G401.6 (cell line): ENCODE measurements around the gene FCRL2.

Experiments used
- FAIRE-seq: peaks from 2 replicates; lab custom pipeline; 2012; peaks lifted over from hg19 to GRCh38; lab: Jason Lieb, UNC

Gene FCRL2, protein sequence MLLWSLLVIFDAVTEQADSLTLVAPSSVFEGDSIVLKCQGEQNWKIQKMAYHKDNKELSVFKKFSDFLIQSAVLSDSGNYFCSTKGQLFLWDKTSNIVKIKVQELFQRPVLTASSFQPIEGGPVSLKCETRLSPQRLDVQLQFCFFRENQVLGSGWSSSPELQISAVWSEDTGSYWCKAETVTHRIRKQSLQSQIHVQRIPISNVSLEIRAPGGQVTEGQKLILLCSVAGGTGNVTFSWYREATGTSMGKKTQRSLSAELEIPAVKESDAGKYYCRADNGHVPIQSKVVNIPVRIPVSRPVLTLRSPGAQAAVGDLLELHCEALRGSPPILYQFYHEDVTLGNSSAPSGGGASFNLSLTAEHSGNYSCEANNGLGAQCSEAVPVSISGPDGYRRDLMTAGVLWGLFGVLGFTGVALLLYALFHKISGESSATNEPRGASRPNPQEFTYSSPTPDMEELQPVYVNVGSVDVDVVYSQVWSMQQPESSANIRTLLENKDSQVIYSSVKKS

DNA sequence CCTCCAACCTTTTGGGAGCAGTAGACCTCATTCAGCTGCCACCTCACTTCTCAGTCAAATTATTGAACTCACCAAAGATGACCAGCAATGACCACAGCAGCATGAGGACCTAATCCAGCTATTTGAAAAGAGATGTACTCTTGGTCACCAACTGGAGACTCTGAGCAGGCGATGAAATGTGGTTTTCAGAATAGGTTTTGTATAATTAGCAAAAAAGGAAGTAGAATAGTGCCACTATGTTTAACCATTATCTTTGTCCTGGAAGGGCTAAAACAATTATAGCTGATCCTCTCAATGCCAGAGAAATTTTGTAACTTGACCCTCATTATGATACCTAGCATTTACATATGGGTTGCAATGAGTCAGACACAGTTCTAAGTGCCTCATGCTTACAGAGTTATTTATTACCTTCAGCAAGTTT is at the start of gene FCRL2:
FCRL2 (minus strand) TSS at position 162 of the 421 bp plus-strand sequence; CDS start at position 103, 59 bp downstream.
- no peak for FAIRE-seq

DNA sequence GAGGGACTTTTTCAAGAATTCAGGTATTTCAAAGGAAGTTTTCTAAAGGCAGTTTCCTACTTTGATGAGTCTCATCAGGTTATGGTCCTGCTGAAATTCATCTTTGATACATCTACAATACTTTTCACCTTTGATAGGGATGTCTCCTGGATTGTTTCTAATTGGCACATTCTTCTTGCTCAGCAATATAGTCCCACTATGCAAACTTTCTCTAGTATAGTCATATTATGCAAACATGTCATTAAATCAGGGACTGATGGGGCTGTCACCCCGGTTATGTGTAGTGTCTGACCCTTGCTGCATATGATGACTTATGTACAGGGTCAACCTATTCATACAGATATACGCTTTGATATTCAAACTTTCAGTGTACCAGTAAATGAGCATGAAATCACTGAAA is 43.4 kb upstream of the FCRL2 start:
- no peak for FAIRE-seq

DNA sequence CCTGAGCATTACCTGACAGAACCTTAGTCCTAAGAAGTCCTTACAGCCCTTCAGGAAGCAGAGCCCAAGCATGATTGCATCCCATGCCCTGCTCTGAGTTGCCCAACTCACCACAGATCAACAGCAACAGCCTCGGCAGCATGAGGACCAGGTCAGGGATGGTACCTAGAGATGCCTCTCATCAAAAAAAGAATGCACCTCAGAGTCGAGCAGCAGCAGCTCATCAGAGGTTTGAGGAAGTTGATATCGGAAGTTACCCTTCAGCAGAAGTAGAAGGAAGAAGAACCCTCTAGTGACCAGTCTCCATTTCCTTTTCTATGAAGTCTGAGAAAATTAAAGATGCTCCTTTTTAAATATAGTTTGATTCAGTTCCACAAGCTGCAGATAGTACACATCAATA is 43.0 kb upstream of the FCRL2 start, which contains the start of gene FCRL1:
FCRL1 (minus strand) TSS at position 225 of the 400 bp plus-strand sequence; CDS start at position 142, 83 bp downstream.
- no peak for FAIRE-seq

DNA sequence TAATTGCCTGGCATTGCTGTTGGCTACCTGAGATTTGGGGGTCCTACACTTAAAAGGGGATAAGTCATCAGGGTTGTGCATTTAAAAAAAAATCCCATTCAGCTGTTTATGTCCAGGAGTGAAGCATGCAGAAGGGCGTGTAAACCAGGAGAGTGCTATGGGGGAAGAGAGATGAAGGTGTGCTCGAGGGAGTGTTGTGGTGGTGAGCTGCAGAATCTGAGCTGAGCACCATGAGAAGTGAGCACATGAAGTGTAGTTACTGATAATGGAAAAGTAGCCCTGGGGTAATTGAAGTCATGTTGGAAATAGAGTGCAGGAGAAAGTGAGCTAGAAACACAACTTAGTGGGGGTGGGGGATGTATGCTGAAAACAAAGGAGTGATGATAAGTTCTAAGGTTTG is 42.3 kb upstream of the FCRL2 start:
- no peak for FAIRE-seq

DNA sequence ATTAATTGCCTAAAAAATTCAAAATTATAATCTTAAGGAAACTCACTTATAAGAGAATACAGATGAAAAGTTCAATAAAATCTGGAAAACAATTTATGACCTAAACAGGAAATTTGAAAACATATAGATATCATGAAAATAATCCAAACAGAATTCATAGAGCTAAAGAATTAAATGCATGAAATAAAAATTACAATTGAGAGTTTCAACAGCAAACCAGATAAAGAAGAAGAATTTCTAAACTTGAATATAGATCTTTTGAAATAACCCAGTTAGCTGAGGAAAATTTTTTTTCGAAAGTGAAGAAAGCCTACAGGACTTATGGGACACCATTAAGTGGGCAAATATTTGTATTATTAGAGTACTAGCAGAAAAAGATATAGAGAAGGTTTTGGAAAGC is 36.3 kb upstream of the FCRL2 start:
- FAIRE-seq, result peak; percentile 40

DNA sequence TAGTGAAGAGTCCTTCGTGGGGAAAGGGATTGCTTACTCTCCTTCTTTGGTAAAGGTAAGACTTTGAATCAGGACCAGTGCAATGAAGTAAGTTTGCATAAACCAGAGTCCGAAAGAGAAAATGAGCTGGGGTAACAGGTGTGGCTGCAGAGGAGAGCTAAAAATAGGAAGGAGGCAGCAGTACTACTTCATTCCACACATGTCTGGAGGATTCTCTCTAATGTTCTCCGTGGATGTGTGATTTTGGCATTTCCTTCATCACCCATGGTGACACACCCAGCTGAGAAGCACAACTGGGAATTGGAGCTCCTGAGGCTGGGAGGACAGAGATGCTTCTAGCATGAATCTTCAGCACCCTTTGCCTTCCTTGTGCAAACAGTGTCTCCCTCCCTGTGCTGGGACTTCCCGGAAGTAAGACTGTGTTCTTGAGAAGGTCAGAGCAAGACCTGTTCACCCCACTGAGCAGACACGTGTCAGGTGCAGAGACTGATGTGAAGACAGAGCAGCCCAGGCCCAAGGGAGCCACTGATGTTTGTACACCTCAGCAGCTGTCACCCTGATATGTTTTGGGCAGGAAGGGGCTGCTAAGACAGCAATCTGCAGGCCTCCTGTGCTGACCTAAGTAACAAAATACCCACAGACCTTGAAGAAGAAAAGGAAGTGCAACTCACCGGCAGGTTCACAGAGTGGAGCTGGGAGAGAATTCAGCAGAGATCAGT is 29.7 kb upstream of the FCRL2 start:
- no peak for FAIRE-seq

DNA sequence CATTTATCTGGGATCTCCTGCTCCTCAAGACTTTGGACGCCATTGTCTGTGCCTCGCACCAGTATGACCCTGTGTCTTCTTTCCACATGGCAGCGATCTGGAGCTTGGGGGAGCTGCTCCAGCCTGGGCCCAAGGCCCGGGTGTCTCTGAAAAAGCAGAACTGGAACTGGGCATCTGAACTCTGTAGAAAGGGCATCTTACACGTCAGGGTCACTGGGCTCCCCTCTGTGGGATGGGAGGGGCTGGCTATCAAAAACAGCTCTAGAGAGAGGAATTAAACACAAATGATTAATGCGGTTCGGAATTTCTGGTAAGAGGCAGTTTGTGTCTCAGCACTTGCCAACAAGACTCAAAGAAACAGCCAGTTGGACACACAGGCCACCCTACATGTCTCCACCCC is 26.9 kb upstream of the FCRL2 start:
- FAIRE-seq, result no peak

DNA sequence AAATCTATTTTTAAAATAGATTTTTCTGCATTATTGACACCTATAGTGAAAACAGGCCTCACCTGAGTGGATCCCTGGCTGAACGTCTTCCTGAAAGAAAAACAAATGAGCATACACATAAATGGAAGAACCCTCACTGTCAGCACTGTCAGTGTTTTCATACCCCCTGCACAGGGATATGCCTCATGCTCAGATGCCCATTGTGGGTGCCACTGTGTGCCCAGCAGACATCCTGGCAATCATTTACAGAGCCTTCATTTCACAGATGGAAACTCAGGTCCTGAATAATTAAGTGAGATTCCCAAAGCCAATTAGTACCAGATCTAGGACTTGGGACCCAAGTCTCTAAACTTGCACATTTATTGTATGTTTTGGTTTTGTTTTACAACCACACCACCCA is 23.1 kb upstream of the FCRL2 start:
- no peak for FAIRE-seq

DNA sequence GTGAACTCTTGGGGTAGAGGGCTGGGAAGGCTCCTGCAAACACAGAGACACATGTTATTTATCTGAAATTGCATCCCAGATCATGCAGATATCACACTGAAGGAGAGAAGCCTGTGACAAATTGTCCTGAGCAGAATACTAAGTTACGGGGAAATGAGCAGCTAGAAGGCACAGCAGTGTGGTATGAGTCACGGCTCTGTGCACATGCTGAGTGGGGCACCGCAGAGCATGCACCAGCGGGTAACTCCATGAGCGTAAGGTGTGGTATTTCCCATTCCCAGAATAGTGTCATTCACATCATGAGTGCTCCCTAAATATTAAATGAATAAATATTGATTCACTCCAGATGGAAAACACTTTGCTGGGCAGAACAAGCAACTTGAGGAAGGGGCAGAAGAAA is 21.3 kb upstream of the FCRL2 start:
- FAIRE-seq, result no peak

DNA sequence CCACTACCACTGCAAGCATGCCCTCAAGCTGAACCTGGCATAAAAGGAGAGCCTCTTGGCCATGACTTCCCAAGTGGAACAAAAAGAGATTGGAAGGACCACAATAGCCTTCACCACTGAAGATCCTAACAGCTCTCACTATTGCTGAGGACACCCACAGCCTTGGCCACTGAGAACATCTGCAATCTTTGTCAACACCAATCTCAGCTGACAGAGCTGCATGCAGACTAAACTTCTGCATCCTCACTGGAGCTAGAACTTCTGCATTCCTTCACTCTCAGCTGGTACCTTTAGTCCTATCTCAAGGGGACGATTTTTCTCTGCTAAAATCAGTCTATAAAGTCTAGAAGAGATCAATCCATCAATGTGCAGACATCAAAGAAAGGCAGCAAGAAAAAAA is 8.3 kb upstream of the FCRL2 start:
- no peak for FAIRE-seq

DNA sequence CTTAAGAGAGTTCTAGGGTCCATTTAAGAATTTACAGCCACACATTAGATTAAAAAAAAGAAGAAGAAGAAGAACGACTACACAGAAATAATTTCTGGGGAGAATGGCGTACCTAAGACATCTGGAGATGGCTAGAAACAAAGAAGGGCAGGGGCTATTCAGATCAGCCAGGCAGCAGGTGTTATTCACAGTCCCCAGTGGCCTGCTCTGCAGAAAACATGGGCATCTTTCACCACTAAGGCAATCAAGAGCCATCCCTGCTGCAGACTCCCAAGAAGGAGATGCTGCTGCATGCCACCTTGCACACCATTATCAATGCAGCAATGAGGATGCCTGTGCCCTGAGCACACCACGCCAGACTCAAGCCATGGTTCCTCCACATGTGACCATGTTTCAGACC is 7.9 kb upstream of the FCRL2 start:
- no peak for FAIRE-seq

DNA sequence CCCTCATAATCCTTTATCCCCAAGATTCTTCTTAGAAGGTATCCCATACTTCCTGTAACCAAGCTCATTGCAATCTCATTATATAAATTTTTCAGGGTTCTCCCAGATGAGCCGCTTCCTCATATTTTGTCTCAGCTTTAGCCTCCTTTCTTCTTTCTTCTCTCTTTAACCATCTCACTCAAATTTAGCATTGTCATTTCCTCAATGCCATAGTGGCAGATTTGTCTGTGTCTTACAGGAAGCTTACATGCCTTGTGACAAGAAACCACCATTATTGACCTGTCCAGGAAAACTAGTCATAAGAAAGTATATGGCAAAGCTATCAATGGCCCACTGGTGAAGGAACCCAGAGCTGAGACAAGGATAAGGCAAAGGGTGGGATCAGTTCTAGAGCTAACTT is 6.0 kb upstream of the FCRL2 start:
- FAIRE-seq, result no peak

DNA sequence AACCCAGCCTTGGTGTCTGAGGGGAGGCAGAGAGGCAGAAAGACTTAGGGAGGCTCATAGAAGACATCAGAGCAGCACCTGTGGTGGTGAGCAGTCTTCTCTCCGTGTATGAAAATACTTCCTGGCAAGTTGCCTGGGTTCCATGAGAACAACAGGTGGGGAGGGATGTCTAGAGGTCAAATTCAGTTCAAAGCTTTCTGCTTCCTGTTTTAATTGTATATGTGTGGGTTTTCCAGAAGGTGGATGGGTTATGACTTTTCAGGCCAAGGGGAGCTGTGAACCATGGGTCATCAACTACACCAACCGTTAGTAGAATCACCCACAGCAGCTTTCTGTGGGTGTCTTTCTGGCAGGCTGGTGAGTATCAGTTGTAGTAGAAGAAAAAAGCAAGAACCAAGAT is 4.1 kb upstream of the FCRL2 start:
- no peak for FAIRE-seq

DNA sequence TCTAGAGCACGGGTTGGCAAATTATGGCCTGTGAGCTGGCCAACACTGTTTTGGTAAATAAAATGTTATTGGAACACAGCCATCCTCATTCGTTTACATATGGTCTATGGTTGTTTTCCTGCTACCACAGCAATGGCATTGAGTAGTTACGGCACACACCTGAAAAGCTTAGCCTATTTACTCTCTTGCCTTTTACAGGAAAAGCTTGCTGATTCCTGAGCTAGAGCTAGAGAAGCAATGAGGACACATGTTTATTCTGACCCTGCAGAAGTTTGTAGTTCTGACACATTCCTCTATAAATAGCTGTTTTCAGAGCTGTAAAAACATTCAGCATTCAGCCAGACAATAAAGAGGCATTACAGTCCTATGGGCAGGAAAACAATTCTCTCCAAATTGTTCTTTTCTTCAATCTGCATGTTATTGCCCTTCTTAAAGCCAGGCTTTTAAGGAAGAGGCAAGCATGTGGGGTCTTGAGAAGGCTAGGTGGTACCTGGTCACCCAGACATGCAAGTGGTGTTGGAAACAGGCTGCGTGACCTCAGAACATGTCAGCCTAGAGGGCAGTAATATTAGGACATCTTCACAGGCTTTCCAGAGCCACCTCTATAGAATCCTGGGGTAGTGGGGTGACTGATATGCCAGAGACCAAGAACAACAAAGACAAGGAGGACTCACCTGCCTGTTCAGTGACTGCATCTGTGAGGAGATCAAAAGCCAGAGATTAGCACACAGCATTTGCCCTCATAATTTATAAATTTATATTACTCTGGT is 1.6 kb downstream of the FCRL2 start:
- no peak for FAIRE-seq

DNA sequence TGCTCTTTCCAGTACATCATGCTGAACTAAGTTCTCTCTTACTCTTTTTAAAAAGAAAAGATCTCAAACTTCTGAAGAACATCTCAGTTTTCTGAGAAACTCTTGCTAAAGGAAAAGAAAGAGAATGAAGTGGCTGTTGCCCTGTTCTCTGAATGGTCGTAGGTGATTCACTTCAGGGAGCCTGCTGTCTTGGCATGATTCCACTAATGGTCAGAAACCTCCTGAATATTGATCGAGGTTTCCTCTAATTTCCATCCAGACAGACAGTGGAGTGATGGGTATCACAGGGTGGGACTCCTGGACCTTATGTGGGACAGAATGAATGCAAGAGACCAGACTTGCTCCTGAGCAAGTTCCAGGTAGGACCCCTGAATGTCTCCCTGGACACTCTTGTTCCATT is 2.5 kb downstream of the FCRL2 start:
- FAIRE-seq, result no peak

DNA sequence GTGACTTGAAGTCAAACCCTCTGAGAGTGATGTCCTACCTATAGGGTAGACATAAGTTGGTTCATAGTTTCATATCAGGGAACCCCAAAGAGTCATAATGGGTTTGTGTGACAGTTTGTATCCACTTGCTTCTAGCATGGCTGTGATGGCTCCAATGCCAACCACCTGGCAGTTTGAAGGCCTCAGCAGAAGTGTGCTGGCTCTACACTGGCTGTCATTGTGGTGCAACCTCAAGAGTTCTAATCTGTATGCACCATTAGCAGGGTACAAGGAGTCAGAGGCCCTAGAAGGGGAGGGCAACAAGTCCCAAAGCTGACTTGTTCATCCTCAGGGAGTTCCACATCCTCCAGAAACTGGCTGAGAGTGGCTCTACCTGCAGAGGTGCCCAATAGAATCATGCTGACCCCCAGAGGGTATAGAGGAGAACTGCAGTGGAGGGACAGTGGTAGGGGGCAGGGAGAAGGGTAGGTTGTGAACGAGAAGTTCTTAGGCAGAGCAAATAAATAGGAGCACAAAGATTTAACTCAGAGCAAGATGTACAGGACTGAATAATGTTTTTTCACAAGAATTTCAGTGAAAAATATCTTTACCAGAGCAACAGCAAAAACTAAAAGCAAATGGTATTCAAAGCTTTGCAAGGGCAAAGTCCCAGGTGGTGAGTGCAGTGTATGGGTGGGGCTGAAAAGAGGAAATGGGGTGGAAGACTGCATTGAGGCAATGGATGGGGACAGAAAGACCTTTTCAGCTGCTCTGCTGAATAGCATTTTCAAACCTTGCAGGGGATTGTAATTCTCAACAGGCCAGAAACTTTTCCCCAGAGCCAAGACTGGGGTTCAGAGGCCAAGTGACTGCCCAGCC is 3.2 kb downstream of the FCRL2 start:
- no peak for FAIRE-seq

DNA sequence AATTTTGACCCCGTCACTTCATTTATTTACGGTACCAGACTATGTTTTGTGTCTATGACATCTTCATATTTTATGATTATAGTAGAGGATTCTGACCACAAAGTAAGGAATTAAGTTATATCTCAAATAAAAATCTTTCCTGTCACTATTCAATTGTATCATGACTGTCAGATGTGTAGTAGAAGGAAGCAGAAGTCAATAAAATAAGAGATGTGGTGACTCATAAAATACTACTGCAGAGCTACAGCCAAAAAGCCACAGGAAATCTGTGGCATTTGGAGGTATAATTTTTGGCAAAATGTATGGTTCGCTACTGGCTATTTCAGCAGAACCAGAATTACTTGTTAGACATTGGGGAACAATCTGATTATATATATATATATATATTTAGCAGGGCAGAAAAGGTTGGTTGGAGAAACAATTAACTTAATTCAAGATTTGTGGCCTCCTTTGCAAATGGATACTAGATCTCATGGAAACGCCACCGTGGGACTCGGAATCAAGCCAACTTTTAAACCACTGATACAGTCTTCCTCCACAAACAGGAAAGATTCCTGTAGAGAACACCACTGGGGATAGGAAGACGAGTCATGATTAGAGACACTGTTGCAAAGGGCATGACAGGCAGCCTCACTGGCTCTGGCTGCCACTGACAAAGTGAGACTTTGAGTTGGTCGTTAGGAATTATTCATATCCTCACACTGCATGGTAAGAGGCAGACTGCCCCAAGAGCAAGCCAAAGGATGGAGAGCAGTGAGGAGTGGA is 5.1 kb downstream of the FCRL2 start:
- no peak for FAIRE-seq

DNA sequence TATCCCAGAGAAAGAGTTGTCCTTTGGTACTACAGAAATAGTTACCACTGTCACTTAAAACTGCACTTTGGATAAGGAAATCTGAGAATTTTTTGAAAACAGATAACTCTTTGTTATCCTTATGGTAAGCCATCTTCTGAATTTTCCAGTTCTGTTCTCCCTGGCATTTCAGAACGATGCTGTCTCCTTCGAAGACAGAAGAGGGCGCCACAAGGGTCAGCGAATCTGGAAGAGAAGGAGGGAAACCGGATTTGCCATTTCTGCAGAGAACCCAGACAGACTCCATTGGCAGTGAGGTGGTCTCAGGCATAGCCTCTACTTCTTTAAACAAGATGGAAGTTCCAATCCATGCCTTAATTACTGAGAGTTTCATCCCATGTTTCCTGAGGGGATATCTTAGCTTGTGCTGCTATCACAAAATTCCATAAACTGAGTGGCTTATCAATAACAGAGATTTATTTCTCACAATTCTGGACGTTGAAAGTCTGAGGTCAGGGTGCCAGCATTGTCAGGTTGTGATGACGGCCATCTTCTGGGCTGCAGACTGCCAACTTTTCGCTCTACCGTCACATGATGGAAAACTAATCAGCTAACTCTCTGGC is 6.4 kb downstream of the FCRL2 start:
- FAIRE-seq, result no peak

DNA sequence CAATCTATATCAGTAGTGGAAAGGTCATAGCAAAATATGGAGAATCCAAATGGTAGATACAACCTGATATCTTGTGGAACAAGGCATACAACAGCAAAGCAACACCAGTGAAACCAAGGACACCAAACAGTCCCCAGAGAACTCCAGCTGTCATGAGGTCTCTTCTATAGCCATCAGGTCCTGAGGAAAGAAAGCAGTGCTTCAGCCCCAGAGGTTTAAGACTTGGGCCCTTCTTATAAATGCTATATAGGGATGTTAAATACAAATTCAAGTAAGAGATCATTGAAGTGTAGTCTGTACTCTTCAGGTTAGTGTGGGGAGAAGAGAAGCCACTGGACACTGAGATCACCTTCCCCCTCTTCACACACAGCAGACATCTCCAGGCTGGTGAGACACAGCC is 10.1 kb downstream of the FCRL2 start:
- FAIRE-seq, result no peak

DNA sequence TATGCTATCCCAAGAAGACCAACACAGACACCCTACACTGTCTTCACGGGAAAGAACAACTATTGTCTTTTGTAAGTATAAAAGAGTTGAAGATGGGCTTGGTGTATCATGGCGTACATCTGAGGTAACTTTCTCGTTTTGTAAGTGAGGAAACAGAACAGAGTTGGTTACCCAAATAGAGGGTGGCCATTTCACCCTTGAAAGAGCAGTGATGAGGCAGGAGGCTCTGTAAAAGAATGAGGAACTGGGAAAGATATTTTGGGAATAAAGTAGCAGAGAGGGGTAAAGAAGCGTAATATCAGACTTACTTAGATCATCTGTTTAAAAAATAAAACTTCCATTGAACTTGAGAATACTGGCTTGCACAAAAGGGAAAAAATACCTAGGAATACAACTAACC is 18.9 kb downstream of the FCRL2 start:
- no peak for FAIRE-seq

DNA sequence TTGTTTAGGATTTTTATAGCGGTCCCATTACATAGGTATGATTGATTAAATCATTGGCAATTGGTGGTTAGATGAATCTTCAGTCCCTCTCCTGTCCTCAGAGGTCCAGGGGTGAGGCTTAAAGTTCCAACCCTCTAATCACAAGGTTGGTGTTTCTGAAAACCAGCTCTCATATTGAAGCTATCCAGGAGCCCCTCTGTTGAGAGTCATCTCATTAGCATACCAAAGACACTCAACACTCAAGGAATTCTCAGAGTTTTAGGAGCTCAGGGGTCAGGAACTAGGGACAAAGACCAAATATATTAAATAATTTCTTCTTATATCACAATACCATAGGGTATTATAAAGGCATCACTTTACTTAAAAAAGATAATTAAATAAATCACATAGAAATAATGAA is 23.3 kb downstream of the FCRL2 start:
- no peak for FAIRE-seq
